Choroid plexus epithelial cell (primary cell): ENCODE measurements around the gene RAMACL.

Experiments used
- DNase-seq: peaks from one replicate; pipeline ENCODE4 v3.0.0-alpha.2; 2010; ENCODE audit warnings: low read depth
- H3K4me3 ChIP-seq: 2 replicates; pipeline ENCODE4 v1.5.1; 2011; ENCODE audit warnings: low read depth, mild to moderate bottlenecking, control low read depth, low read length, moderate library complexity
- TF ChIP-seq, protein P1 (sequence below): conservative IDR thresholded peaks from 2 replicates; pipeline ENCODE4 v1.5.1; 2011; ENCODE audit warnings: low read depth, mild to moderate bottlenecking, control low read depth, inconsistent platforms, low read length, moderate library complexity

Gene RAMACL

DNA sequence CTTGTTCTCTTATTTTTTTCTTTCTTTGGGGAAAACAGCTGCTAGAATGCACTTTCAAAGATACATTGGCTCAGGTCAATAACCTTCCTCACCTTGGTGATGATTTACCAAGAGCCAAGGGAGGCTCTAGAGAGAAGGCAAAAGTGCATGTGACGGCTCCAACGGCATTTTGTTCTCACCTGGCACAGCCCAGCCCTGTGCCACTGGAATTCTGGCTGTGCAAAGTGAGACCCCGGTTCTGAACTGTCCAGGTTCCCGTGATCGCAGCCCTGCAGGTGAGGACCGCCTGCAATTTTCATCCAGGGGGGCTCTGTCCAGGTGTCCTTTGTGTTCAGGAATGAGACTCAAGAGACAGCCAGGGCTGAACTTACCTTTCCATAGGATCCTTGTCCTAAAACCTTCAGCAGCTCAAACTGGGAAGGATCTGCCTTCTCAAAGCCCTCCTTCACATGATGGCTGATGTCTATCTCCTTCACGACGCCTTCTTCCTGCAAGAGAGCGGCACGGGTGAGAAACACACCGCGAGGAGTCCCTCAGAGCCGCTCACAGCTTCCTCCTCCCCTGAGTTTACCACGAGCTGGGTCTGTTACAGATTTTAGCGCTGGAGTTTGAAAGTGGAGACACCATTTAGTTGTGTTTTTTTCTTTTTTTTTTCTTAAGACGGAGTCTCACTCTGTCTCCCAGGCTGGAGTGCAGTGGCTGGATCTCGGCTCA, 48.0 kb downstream of the RAMACL start:
- TF ChIP-seq, protein P1, sequence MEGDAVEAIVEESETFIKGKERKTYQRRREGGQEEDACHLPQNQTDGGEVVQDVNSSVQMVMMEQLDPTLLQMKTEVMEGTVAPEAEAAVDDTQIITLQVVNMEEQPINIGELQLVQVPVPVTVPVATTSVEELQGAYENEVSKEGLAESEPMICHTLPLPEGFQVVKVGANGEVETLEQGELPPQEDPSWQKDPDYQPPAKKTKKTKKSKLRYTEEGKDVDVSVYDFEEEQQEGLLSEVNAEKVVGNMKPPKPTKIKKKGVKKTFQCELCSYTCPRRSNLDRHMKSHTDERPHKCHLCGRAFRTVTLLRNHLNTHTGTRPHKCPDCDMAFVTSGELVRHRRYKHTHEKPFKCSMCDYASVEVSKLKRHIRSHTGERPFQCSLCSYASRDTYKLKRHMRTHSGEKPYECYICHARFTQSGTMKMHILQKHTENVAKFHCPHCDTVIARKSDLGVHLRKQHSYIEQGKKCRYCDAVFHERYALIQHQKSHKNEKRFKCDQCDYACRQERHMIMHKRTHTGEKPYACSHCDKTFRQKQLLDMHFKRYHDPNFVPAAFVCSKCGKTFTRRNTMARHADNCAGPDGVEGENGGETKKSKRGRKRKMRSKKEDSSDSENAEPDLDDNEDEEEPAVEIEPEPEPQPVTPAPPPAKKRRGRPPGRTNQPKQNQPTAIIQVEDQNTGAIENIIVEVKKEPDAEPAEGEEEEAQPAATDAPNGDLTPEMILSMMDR: no peak
- no peak overlapping the region for H3K4me3 ChIP-seq
- no peak for DNase-seq

DNA sequence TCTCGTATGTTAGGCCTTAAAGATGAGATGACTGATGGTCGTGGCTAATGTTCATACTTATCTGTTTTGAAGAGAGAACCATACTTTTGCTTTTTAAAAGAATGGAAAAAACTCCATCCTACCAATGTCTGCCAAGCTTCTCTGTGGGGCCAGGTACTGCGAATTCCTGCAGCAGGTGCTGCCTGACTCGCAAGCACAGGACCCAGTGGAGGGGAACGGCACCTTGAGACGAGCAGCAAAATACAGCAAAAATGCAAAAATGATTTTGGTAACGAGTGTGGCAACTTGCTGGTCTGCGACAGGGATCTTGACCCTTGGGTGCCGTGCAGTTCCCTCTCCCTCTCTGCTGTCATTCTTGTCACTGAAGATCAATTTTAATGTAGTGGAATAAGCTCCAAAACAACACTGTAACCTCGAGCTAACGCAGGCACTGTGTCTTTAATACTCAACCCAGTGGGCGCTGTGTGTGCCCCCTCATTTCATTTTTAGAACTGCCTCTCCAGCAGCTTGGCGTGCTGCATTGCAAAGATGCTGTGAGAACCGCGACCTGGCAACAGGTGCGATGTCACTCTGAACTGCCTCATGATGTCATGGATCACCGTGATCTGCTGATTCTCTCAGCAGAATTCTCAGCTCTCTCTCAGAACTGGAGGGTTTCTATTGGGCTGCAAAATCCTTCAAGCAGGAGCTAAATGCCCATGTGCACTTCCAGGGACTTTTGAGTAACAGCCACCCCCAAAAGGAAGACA, 51.6 kb downstream of the RAMACL start:
- TF ChIP-seq, protein P1: no peak
- no peak for DNase-seq

DNA sequence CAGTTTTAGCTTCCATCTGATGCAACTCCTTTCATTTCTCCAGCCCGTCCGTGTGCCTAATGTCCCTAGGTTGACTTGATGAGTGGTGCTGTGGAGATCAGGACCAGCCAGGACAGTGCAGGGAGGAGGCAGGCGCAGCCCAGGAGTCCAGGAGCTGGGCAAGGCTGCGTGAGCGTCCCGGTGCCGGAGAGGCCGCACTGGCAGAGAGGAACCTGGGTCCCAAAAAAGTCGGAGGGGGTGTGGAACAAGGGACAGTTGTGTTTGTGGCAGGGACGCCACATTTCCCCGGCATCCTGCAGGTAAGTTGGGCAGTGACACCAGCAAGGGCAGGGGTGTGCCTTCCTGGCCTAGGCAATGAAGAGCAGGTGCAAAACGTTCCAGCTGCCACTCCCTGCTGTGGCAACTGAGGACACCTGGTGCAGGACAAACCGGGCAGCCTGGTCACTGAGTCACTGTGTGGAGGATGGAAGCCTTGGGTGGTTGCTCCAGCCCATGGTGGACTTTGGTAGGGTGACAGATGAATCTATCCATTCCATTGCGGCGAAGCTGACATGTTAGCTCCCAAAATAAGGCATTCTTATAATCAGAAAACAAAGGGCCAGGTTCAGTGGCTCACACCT, 53.2 kb downstream of the RAMACL start:
- no peak for DNase-seq
- TF ChIP-seq, protein P1: no peak
- H3K4me3 ChIP-seq: no peak overlapping the region

More for the DNA sequence above, 51.6 kb downstream of the RAMACL start:
- no peak overlapping the region for H3K4me3 ChIP-seq
